HG03135 (cell line): ENCODE results near the gene KRT2.
"Not testable (repeated sequence)": the region's sequence is repeated elsewhere in the genome, so short reads cannot be mapped to it uniquely, and the experiment has no call there.

Experiments
- ATAC-seq: cut with Tn5 transposase; IDR thresholded peaks from one replicate; pipeline ENCODE4 v1.9.1; 2021; ENCODE audit warnings: mild to moderate bottlenecking, moderate library complexity; ENCODE audit not compliant: unreplicated experiment

The KRT2 gene

DNA sequence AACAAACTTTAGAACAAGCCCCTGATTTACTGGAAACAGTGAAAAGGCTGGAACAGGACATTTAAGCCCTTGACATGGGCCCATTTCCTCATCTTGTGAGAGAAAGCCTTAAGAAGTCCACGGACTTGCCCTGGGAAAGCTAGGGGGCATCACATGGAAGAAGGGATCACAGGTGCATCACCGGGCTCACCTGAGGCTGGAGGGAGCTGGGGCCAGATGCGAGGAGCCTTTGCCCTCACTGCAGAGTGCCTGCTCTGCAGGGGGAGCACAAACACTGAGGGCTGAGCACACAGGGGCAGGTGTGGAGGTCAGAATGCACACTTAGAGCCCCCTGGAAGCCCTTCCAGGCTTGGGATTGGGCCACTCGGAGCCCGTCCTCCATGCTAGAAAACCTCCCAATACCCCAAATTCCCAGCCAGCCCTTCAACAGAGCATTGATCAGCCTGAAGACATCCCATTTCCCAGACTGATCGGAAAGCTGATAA, 33.4 kb upstream of the KRT2 start:
- ATAC-seq = no peak

- ATAC-seq = no peak
Measured at GRCh38 chr12:52684431-52684830, 32.4 kb upstream of the KRT2 start.

GRCh38 chr12:52683575-52684300, 31.7 kb upstream of the KRT2 start:
- ATAC-seq = no peak

- no peak for ATAC-seq
Measured at GRCh38 chr12:52682938-52683574, 31.0 kb upstream of the KRT2 start.

GRCh38 chr12:52682381-52682660, 30.3 kb upstream of the KRT2 start:
- no peak for ATAC-seq

DNA sequence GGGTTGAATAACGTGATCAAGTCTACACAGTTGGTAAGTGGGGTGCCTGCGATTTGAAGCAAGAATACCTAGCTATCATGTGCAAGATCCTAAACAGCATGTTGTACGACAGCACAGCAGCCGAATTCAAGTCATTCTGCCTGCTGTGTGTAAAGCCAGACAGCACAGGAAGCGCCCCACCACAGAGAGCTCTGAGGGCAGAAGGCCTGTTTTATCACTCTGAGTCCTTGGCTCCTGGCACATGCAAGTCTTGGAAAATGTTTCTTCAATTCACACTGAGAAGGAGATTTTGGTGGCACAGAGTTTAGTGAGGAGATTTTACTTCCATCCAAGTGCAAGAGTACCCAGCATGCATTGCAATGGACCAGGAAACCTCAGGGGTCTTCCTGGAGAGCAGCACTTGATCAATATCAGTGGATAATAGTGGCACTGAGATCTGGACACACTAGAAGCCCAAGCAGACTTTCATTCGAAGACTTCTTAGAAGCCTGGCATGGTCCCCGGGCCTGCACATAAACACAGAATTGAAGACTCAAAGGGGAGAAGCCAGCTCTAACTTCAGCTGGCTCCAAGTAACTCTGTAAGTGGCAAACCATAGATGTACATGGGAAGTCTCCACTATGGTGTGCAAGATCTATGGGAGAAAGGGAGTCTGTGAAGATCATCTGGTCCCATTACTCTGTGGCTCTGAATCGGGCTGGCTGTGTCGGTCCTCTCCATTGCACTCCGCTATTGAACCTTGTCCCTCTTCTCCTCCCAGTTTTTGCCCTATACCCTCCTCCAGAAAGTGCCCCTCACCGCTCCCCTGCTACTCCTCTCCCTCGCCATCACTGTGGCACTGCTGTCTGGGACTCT, 29.7 kb upstream of the KRT2 start:
- no peak for ATAC-seq

DNA sequence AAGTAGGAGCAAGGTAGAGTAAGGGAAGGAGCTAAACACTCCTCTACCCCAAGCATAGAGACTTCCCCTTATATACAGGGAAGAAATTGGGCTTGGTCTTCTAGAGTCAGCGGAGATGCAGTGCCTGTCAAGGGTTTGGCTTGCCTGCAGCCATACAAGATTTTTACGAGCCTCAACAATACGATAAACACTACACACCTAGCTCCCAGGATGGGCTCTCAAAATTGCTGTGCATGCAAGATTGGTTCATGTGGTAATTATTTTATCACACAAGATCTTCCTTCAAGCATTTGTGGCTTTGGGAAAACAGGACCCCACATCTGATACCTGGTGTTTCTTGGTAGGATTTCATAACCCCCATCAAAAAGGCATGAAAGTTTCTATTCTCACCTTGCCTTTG, 28.4 kb upstream of the KRT2 start, which contains the start of gene KRT1:
KRT1 (minus strand) TSS at position 45 of the 400 bp plus-strand sequence. CDS start 59 bp downstream, outside the sequence.
- no peak for ATAC-seq

DNA sequence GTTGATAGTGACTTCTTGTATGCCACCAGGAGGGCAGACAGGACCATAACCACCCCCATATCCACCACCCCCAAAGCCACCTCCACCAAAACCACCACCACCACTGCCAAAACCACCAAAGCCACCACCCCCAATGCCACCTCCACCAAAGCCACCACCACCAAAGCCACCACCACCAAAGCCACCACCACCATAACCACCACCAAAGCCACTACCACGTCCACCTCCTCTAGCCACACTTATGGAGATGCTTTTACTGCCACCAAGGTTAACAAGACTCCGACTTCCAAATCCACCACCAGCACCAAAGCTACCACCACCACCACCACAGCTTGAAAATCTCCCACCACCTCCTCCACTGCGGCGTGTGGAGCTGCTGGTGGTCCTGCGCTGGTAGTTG, 27.9 kb upstream of the KRT2 start:
- no peak for ATAC-seq

DNA sequence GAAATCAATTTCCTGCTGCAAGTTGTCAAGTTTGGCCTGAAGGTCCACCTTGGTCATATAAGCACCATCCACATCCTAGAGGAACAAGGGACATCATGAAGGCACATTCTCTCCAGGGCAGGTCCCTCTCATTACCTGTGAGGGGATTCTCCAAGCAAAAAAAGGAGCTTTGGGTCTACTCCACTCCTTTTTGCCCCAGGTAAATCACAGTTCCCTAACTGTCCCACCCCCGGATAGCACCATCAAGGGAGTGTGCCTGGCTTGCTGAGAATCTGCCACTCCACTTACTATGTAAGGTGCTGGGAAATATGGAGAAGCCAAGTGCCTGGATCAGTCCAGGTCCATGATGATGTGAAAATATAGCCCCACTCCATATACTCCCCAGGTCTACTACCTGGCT, 25.7 kb upstream of the KRT2 start:
- ATAC-seq = no peak

DNA sequence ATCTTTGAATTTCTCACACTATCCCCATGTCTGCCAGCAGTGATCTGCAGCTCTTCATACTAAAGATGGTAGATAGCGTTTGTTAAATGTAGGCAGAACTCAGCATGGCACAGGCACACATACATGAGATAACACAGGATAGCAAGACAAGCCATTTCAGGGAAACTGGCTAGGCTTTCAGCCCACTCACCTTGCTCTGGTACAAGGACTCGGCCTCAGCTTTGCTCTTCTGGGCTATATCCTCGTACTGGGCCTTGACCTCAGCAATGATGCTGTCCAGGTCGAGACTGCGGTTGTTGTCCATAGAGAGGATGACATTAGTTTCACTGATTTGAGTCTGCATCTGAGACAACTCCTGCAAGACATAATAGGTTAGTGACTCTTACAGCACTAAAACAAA, 25.1 kb upstream of the KRT2 start:
- no peak for ATAC-seq

DNA sequence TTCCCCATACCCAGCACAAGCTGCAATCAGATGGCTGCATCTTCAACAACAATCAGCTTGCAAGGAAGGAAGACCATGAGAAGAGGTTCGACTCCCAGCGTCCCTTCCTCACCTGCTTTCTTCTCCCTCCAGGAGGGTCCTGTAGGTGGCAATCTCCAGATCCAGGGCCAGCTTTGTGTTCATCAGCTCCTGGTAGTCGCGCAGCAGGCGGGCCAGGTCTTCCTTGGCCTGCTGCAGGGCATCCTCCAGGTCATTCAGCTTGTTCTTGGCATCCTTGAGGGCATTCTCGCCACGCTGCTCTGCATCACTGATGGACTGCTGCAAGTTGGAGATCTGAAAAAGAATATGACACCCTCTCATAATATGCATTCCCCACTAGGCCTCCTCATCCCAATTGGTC, 24.2 kb upstream of the KRT2 start:
- no peak for ATAC-seq

DNA sequence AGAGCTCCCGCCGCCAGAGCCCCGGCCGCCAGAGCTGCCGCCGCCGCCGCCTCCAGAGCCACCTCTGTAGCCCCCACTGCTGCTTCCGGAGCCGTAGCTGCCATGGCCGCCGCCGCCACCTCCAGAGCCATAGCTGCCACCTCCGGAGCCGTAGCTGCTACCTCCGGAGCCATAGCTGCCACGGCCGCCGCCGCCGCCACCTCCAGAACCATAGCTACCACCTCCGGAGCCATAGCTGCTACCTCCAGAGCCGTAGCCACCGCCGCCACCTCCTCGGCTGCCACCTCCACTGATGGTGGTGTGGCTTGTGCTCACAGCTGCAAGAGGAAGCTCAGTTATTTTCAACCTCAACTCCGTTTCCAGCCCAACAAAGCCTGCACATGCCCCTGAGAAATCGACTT, 23.3 kb upstream of the KRT2 start:
- no peak for ATAC-seq

DNA sequence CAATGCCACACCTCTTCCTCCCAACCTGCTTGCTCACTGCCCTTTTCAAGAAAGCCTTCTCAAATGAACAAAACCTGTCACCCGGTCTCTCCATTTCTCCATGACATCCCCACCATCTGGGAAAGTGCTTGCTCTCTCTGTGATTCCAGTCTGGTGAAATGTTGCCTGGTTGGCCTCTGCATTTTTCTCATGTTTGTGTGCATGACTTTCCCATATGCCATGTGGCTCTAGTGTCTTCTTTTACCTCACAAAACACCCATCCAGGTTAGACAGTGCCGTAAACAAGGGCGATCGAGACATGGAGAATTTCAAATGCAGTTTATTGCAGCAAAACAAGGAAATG, 22.4 kb upstream of the KRT2 start:
- no peak for ATAC-seq

GRCh38 chr12:52673713-52674432, 21.9 kb upstream of the KRT2 start:
- ATAC-seq = no peak

- no peak for ATAC-seq
Measured at GRCh38 chr12:52673217-52673616, 21.2 kb upstream of the KRT2 start.

DNA sequence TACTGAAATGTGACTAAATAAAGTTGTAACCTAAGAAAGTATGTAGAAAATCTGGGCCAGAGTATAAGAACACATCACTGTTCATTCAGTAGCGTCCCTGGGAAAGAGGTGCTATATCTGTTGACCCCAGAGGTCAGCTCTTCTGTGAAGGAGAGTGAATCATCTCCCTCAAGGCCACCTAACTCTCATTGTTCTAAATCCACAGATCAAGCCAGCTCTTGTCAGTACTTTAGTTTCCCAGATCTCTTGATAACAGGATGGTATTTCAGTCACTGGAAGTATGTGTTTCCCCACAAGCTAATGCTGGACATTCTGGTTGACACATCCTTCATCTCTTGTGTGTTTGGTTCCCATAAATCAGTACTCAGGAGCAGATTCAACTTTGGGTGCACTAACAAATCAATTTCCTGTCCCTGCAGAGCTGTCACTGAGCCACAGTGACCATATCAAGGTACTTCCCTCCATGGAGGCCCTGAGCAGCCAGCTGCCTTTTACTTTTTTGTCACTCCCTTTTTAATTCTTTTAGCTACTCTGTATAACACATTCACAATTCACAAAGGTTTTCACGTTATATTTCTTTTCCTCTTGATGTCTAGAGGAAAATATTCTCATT, 20.4 kb upstream of the KRT2 start:
- ATAC-seq = no peak

DNA sequence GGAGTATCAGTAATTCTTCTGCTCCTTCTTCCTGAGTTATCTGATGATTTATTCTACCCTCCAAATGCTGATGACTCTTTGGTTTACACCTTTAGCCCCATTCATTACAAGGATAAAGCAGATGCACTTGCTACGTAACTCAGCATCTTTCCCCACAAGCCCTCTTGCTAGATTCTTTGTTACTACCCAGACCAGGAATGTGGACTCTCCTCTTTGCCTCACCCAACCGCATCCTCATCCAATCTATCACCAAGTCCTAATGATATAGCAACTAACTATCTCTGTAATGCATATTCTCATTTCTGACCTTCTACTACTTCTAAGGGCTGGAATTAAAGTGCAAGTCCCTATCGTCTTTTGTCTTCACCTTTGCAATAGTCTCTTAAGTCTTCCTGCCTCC, 18.9 kb upstream of the KRT2 start:
- no peak for ATAC-seq

- ATAC-seq = no peak
Measured at GRCh38 chr12:52670506-52670905, 18.5 kb upstream of the KRT2 start.

DNA sequence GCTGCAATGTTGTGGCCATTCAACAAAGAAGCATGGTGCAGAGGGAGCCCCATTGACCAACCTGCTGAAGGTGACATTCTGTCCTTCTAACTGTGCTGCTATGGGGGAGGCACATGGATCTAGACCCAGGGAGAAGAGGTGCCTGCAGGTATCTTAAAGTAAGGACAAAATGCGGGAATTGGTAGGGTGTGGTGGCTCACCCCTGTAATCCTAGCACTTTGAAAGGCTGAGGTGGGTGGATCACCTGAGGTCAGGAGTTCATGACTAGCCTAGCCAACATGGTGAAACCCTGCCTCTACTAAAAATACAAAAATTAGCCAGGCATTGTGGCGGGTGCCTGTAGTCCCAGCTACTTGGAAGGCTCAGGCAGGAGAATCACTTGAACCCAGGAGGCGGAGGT, 17.9 kb upstream of the KRT2 start:
- ATAC-seq = not testable (repeated sequence)

DNA sequence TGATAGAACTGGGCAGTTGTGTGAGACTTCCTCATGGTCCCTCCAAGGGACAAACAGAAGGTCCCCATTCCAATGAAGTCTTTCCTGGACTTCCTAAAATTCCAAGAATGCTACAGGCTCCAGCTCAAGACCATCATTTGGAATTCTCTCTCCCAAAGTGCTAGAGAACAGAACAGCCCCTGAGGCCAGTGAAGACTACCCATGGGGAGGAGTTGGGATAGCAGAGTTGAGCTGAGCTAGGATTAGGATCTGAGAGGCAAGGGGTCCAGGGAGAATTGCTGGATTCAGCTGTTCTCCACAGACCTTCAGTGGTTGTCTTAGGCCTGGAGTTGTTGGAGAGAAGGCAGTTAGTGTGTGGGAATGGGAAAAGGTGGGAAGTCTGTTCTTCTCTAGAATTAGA, 17.4 kb upstream of the KRT2 start:
- no peak for ATAC-seq

GRCh38 chr12:52667931-52668330, 15.9 kb upstream of the KRT2 start:
- no peak for ATAC-seq
